OCI-M1 (cell line): ENCODE data around the gene CALML4.
A peak's percentile ranks its signal among the peaks of the same experiment; 100 is the strongest.
"Not testable (repeated sequence)": the region's sequence is repeated elsewhere in the genome, so short reads cannot be mapped to it uniquely, and the experiment has no call there.

Experiments used
- DNase-seq: peaks from one replicate; lab custom pipeline; 2025; lab: John Stamatoyannopoulos, UW

Gene CALML4

GRCh38 chr15:68190048-68190447 is 15.1 kb downstream of the CALML4 start:
- DNase-seq = no peak

GRCh38 chr15:68188647-68189046 is 16.5 kb downstream of the CALML4 start:
- no peak for DNase-seq

- no peak for DNase-seq
Measured at GRCh38 chr15:68187559-68187958, 17.6 kb downstream of the CALML4 start.

GRCh38 chr15:68186671-68187397 is 18.3 kb downstream of the CALML4 start:
- DNase-seq = no peak

GRCh38 chr15:68184616-68185480 is 20.3 kb downstream of the CALML4 start:
- DNase-seq = peak; percentile 13

- peak; percentile 9 for DNase-seq
Measured at GRCh38 chr15:68183616-68184315, 21.4 kb downstream of the CALML4 start.

GRCh38 chr15:68177742-68178141 is 27.4 kb downstream of the CALML4 start:
- DNase-seq = no peak

GRCh38 chr15:68176601-68177000 is 28.5 kb downstream of the CALML4 start:
- DNase-seq = no peak

GRCh38 chr15:68175526-68175925 is 29.6 kb downstream of the CALML4 start:
- peak; percentile 28 for DNase-seq

- DNase-seq = no peak
Measured at GRCh38 chr15:68173119-68173518, 32.0 kb downstream of the CALML4 start.

- DNase-seq = not testable (repeated sequence)
Measured at GRCh38 chr15:68172037-68172436, 33.1 kb downstream of the CALML4 start.

- DNase-seq = no peak
Measured at GRCh38 chr15:68166847-68167246, 38.3 kb downstream of the CALML4 start.

GRCh38 chr15:68163191-68163590 is 41.9 kb downstream of the CALML4 start:
- no peak for DNase-seq

GRCh38 chr15:68158046-68158628 is 47.0 kb downstream of the CALML4 start:
- DNase-seq = no peak

GRCh38 chr15:68157074-68157473 is 48.1 kb downstream of the CALML4 start:
- DNase-seq = no peak

GRCh38 chr15:68154923-68155559 is 50.1 kb downstream of the CALML4 start:
- peak; percentile 49 for DNase-seq

- DNase-seq = no peak
Measured at GRCh38 chr15:68152342-68152741, 52.8 kb downstream of the CALML4 start.

GRCh38 chr15:68151277-68151676 is 53.9 kb downstream of the CALML4 start:
- no peak for DNase-seq

GRCh38 chr15:68150187-68150586 is 54.9 kb downstream of the CALML4 start:
- DNase-seq = no peak

GRCh38 chr15:68149059-68149458 is 56.1 kb downstream of the CALML4 start:
- DNase-seq = no peak

- DNase-seq = no peak
Measured at GRCh38 chr15:68148039-68148438, 57.1 kb downstream of the CALML4 start.

- no peak for DNase-seq
Measured at GRCh38 chr15:68145706-68146105, 59.4 kb downstream of the CALML4 start.
